SU-DHL-6 (cell line): ENCODE measurements around the gene CWF19L2.

Source experiments
- CTCF ChIP-seq: fragments of 200-600 bp; sonication (generic); IDR thresholded peaks from one replicate; pipeline ENCODE4 v1.5.1; 2017; ENCODE audit warnings: antibody characterized with exemption, mild to moderate bottlenecking, low read length, moderate library complexity; ENCODE audit not compliant: insufficient read depth, poor library complexity, severe bottlenecking
- EZH2phosphoT487 ChIP-seq: fragments of 200-600 bp; sonication (generic), shearing (Covaris generic); conservative IDR thresholded peaks from 2 replicates; pipeline ENCODE4 v1.6.1; 2018; ENCODE audit warnings: mild to moderate bottlenecking, antibody characterized with exemption, low read length, moderate library complexity, mixed read lengths

DNA sequence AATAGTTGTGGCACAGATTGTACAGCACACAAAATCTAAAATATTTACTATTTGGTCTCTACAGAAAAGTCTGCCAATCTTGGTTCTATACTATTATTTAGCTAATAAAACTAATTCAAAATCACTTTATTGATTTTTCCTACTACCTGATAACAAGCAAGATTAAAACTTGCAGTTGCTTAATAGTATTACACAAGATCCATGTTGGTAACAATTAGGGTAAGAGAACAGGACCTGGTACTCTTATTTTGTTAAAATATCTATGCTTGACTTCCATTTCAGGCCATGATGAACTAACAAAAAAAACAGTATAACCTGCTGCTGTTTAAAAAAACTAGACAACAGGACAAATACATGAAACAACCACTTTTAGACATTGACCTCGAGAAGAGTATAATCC is 52.4 kb downstream of the CWF19L2 start:
- no peak for TF ChIP-seq CTCF
- TF ChIP-seq EZH2phosphoT487: no peak
